ENCODE results near the gene NAA25.
A peak's percentile ranks its signal among the peaks of the same experiment; 100 is the strongest.

The NAA25 gene

GRCh38 chr12:111993292-111994150 is 115.1 kb downstream of the NAA25 start:
- Mint-ChIP-seq H3K4me3 (peak overlapping the region; percentile 86), H3K27me3 (no peaks in the 10 kb centered on the region), H3K36me3 (peaks cover 7% of the 10 kb centered on the region), H3K9me3 (no peaks in the 10 kb centered on the region), H3K4me1 (peaks cover 84% of the 10 kb centered on the region), H3K27ac (peak overlapping the region; percentile 26)

GRCh38 chr12:111992464-111992863 is 116.1 kb downstream of the NAA25 start:
- Mint-ChIP-seq H3K4me1 (peaks cover 79% of the 10 kb centered on the region), H3K27me3 (no peaks in the 10 kb centered on the region), H3K27ac (peak overlapping the region; percentile 92), H3K4me3 (peak overlapping the region; percentile 54), H3K9me3 (no peaks in the 10 kb centered on the region), H3K36me3 (peaks cover 7% of the 10 kb centered on the region)

- Mint-ChIP-seq H3K36me3 (peaks cover 7% of the 10 kb centered on the region), H3K27ac (peak overlapping the region; percentile 92), H3K27me3 (no peaks in the 10 kb centered on the region), H3K4me1 (peaks cover 75% of the 10 kb centered on the region), H3K4me3 (peak overlapping the region; percentile 64), H3K9me3 (no peaks in the 10 kb centered on the region)
These were observed 116.6 kb downstream of the NAA25 start for GRCh38 chr12:111991946-111992345.

GRCh38 chr12:111991535-111991934 is 117.0 kb downstream of the NAA25 start:
- Mint-ChIP-seq H3K27ac (peak overlapping the region; percentile 92), H3K4me1 (peaks cover 71% of the 10 kb centered on the region), H3K4me3 (peak overlapping the region; percentile 64)

GRCh38 chr12:111984820-111985219 is 123.8 kb downstream of the NAA25 start:
- Mint-ChIP-seq H3K4me3 (no peak overlapping the region), H3K9me3 (no peaks in the 10 kb centered on the region), H3K27ac (peak overlapping the region; percentile 77), H3K36me3 (peaks cover 8% of the 10 kb centered on the region), H3K27me3 (no peaks in the 10 kb centered on the region), H3K4me1 (peaks cover 40% of the 10 kb centered on the region)

More at GRCh38 chr12:111991535-111991934, 117.0 kb downstream of the NAA25 start:
- Mint-ChIP-seq H3K36me3 (peaks cover 7% of the 10 kb centered on the region), H3K9me3 (no peaks in the 10 kb centered on the region), H3K27me3 (no peaks in the 10 kb centered on the region)

GRCh38 chr12:111981987-111982386 is 126.6 kb downstream of the NAA25 start:
- peaks cover 7% of the 10 kb centered on the region for H3K36me3 Mint-ChIP-seq
- H3K9me3 Mint-ChIP-seq = no peaks in the 10 kb centered on the region
- peaks cover 42% of the 10 kb centered on the region for H3K4me1 Mint-ChIP-seq
- H3K4me3 Mint-ChIP-seq = no peak overlapping the region
- H3K27me3 Mint-ChIP-seq = no peaks in the 10 kb centered on the region
- peak overlapping the region; percentile 10 for H3K27ac Mint-ChIP-seq

GRCh38 chr12:111980598-111980997 is 128.0 kb downstream of the NAA25 start:
- H3K4me3 Mint-ChIP-seq = no peak overlapping the region
- H3K27me3 Mint-ChIP-seq = no peaks in the 10 kb centered on the region
- H3K36me3 Mint-ChIP-seq = peaks cover 11% of the 10 kb centered on the region
- no peaks in the 10 kb centered on the region for H3K9me3 Mint-ChIP-seq
- H3K4me1 Mint-ChIP-seq = peaks cover 49% of the 10 kb centered on the region
- no peak overlapping the region for H3K27ac Mint-ChIP-seq

- Mint-ChIP-seq H3K4me3 (no peak overlapping the region), H3K4me1 (peaks cover 46% of the 10 kb centered on the region), H3K9me3 (no peaks in the 10 kb centered on the region), H3K27me3 (no peaks in the 10 kb centered on the region), H3K36me3 (peaks cover 12% of the 10 kb centered on the region), H3K27ac (no peak overlapping the region)
These were observed 130.0 kb downstream of the NAA25 start for GRCh38 chr12:111978545-111978944.

- H3K27ac Mint-ChIP-seq = peak overlapping the region; percentile 86
- no peaks in the 10 kb centered on the region for H3K9me3 Mint-ChIP-seq
- H3K4me1 Mint-ChIP-seq = peaks cover 42% of the 10 kb centered on the region
- no peak overlapping the region for H3K4me3 Mint-ChIP-seq
- peaks cover 17% of the 10 kb centered on the region for H3K36me3 Mint-ChIP-seq
- no peaks in the 10 kb centered on the region for H3K27me3 Mint-ChIP-seq
These were observed 131.7 kb downstream of the NAA25 start for GRCh38 chr12:111976860-111977259.
